NCI-H146 treated with DMSO at 0.1 percent for 48 hours (cell line): ENCODE results near the gene FIGN.

Experiments
- DNase-seq: peaks from one replicate; lab custom pipeline; 2025; ENCODE audit not compliant: unreplicated experiment; lab: John Stamatoyannopoulos, UW

Gene FIGN, protein sequence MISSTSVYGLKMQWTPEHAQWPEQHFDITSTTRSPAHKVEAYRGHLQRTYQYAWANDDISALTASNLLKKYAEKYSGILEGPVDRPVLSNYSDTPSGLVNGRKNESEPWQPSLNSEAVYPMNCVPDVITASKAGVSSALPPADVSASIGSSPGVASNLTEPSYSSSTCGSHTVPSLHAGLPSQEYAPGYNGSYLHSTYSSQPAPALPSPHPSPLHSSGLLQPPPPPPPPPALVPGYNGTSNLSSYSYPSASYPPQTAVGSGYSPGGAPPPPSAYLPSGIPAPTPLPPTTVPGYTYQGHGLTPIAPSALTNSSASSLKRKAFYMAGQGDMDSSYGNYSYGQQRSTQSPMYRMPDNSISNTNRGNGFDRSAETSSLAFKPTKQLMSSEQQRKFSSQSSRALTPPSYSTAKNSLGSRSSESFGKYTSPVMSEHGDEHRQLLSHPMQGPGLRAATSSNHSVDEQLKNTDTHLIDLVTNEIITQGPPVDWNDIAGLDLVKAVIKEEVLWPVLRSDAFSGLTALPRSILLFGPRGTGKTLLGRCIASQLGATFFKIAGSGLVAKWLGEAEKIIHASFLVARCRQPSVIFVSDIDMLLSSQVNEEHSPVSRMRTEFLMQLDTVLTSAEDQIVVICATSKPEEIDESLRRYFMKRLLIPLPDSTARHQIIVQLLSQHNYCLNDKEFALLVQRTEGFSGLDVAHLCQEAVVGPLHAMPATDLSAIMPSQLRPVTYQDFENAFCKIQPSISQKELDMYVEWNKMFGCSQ

GRCh38 chr2:163735685-163736432, at the start of gene FIGN:
TSS of gene FIGN (minus strand) at chr2:163736008. CDS start at chr2:163734927, 1,081 bp downstream.
- peak; percentile 20 for DNase-seq

GRCh38 chr2:163785162-163785561, 49.4 kb upstream of the FIGN start:
- no peak for DNase-seq

GRCh38 chr2:163779970-163780597, 44.3 kb upstream of the FIGN start:
- DNase-seq, result no peak

DNA sequence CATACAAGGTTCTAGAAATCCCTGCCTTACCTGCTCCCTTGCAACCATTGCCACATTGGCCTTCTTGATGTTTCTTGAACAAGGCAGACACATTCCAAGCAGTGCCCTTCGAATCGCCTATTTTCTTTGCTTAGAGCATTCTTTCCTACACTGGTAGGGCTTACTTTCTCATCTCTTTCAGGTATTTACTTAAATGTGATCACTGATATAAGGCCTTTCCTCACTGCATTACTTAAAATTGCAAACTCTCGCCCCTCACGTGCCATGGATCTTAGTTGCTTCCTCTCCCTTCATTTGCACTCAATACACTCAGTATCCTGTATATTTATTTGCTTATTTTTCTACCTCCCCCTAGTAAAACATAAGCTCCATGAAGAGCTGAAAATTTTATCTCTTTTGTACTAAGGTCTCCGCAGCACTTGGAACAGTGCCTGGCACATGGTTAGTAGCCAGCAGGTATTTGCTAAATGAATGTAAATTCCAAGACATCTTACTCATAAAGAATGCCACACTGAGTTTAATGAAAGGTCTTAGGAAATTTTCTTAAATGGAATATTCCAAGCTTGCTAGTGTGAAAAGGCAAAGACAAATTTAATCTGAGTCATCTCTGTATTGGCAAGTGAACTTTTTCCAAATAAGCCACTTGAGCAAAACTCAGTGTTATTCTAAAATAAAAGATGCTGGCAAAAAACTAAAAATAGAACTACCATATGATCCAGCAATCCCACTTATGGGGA, 42.4 kb upstream of the FIGN start:
- DNase-seq, result no peak

DNA sequence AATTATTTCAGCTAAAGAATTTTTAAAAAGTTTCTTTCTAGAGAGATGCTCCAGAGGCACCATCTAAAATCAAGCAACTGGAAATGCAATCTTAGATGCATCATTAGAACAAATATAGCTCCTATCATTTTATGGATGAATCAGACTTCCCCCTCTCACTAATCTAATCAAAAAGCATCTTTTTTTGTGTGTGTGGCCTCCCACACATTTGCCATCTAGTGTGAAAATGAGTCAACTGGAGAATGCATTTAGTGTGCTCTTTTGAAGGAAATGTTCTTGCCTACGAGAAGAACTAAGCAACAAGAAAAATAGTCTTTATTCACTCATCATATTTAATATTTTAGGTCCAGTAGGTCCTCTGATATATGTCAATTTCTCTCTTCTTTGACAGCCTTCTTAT, 39.5 kb upstream of the FIGN start:
- DNase-seq, result no peak

GRCh38 chr2:163774862-163775261, 39.1 kb upstream of the FIGN start:
- no peak for DNase-seq

DNA sequence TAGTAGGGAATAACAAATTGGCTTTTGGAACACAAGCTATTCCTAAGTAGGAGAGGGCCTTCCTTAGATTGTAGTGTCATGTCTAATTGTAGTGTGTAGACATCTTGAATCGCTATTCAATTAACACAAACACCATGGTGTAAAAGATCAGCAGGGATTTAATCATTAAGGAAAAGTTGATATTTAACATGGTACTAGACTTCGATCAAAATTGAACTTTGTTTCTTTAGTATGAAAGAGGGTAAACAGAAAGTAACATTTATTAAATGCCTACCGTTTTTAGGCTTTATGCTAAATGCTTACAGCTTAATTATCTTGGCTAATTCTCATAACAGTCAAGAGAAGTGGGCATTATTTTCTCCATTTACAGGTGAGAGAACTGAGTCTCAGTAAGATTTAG, 37.5 kb upstream of the FIGN start:
- DNase-seq, result no peak

DNA sequence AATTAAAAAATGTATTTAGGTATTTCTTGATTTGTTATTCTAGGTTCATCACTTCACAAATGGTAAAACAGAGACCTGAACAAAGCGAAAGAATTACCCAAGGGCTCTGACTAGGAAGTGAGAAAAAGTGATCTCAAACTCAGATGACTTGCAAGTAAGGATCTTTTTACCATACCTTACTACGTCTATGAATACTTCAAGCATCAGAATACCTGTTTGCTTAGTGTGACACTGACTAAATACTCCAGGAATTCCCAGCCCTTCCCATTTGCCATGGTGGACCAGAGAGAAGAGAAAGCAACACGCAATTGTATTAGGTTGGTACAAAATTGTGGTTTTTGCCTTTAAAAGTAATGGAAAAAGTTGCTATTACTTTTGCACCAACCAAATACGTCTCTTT, 35.8 kb upstream of the FIGN start:
- DNase-seq, result no peak

DNA sequence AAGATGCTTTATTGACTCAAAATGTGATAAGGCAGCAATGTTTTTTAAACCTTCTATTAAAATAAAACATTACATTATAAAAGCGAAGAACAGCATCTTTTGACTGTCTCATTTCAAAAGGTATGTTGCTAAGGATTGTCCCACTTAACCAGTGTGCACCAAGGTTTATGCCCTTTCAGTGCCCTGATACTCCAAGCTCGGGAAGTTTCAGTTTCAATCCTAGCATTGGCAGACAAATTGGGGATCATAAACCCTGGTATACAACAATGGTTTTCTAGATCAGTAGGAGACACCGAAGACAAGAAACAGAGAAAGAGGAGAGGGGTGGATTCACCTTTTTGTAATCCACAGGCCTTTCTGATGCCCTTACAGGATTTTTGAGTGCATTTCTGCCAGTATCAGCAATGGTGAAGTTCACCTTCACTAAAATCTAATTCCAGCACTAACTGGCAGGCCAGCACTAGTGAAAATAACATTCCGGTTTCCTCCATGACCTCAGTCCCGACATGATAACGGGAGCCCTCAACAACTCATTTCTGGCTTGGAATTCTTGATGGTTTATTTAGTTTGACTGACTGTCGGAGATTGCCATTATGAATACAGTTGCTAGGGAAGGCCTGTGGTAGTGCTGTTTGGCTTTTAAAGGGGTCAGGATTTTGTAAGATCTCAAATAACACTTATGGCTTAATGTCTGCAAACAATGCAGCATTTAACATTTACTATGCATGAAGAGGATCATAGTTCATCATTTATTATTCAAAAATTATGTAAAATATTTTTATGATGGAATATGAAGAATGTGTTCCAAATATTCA, 33.3 kb upstream of the FIGN start:
- no peak for DNase-seq

GRCh38 chr2:163767097-163767496, 31.3 kb upstream of the FIGN start:
- no peak for DNase-seq

- DNase-seq, result no peak
Observed at GRCh38 chr2:163764566-163764965, 28.8 kb upstream of the FIGN start.

DNA sequence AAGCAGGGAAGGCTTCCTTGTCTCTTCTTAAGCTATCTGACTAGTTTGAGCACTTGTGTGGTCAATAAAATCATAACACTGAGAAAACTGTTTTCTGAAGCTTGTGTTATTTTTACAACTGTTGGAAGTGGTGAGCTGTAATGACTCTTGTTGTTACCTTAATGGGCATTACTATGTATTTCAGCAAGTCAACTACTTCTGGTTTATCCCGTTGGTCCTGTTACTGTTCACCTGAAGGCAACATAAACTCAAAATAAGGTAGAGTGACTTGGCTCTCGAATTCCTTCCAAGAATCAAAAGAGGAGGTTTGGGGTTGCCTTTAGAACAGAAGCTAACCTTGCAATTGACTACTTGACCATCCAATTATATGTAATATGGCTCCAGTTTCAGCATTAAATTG, 23.2 kb upstream of the FIGN start:
- no peak for DNase-seq

GRCh38 chr2:163757814-163758213, 22.0 kb upstream of the FIGN start:
- DNase-seq, result no peak

DNA sequence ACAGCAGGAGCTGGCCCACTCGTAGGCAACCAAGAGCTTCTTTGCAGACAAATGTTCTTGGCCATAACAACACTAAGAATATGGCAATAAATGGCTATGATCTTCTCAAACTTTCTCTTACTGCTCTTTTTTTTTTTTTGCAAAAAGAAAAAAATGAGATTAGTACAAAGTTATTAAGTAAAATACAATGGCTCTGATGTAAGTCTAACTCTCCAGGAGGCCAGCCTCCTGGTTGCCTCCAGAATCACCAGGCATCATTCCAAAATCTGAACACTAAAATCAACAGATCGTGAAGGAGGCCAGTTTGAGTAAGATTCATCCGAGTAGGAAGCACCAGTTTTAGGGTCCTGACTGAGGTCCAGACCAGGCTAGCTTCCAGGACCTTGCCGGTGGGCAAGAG, 20.8 kb upstream of the FIGN start:
- no peak for DNase-seq

- DNase-seq, result no peak
Observed at GRCh38 chr2:163755366-163755765, 19.6 kb upstream of the FIGN start.

GRCh38 chr2:163753726-163754125, 17.9 kb upstream of the FIGN start:
- no peak for DNase-seq

DNA sequence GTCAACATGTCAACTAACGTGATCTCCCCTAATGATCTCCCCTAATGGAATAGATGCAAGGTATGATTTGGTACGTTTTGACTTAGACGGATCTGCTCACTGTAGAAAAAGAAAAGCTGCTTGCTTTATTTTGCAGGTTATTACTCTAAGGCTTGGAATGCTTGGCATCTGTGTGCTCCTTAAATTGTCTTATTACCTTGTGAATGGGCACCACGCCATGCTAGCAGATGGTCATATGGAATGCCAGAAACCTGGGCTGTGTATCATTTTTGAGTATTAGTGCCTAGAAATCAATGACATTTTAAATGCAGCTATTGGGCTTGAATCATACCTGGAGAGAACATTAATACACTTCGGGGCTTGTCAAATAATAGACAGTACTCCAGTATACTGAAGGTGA, 16.5 kb upstream of the FIGN start:
- DNase-seq, result no peak

GRCh38 chr2:163751696-163752095, 15.9 kb upstream of the FIGN start:
- no peak for DNase-seq

- no peak for DNase-seq
Observed at GRCh38 chr2:163748420-163748819, 12.6 kb upstream of the FIGN start.

DNA sequence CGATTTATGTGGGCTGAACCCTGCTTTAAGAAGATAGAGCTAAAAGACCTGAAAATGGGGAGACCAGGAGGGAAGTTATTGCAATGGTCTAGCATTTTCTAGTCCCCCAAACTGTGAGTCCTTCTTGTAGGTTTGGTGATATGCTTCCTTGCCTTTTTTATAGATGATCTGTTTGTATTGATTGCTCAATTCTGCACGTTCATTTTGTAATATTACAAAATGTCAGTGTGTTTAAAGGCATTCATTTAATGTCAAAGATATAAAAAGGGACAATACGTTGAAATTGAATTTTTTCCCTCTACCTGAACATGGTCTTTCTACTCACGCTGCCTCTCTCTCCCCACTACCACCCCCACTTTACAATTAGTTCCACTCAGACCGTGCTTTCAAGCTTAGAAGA, 5.6 kb upstream of the FIGN start:
- DNase-seq, result no peak
